GM12874 (cell line): ENCODE results near the gene SCUBE1.

Experiments
- TF ChIP-seq, protein P1 (sequence below): IDR thresholded peaks from 2 replicates; pipeline ENCODE4 v1.5.1; 2011; ENCODE audit warnings: low read depth, mild to moderate bottlenecking, control low read depth, low read length, moderate library complexity; ENCODE audit not compliant: insufficient read depth

SCUBE1 gene

DNA sequence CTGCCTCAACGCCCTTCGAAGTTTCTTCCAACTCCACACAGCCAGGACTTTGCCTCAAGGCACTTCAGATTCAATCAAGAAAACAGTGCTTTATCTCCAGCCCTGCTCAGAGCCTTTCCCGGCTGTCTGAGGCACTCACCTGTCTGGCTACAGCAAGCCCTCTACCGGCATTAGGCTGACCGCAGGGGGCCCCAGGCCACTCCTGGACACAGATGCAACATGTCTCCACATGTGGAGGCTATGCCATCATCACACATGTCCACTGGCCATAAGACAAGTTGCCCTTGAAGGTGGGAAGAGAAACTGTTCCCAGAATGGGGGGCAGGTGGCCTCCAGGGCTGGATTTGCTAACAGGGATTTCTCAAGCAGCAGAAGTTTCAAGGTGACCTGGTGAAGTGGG is 10.0 kb downstream of the SCUBE1 start:
- TF ChIP-seq, protein P1, sequence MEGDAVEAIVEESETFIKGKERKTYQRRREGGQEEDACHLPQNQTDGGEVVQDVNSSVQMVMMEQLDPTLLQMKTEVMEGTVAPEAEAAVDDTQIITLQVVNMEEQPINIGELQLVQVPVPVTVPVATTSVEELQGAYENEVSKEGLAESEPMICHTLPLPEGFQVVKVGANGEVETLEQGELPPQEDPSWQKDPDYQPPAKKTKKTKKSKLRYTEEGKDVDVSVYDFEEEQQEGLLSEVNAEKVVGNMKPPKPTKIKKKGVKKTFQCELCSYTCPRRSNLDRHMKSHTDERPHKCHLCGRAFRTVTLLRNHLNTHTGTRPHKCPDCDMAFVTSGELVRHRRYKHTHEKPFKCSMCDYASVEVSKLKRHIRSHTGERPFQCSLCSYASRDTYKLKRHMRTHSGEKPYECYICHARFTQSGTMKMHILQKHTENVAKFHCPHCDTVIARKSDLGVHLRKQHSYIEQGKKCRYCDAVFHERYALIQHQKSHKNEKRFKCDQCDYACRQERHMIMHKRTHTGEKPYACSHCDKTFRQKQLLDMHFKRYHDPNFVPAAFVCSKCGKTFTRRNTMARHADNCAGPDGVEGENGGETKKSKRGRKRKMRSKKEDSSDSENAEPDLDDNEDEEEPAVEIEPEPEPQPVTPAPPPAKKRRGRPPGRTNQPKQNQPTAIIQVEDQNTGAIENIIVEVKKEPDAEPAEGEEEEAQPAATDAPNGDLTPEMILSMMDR, result no peak

GRCh38 chr22:43331698-43332097 is 11.5 kb downstream of the SCUBE1 start:
- TF ChIP-seq, protein P1, result no peak

GRCh38 chr22:43331069-43331451 is 12.1 kb downstream of the SCUBE1 start:
- TF ChIP-seq, protein P1, result no peak

DNA sequence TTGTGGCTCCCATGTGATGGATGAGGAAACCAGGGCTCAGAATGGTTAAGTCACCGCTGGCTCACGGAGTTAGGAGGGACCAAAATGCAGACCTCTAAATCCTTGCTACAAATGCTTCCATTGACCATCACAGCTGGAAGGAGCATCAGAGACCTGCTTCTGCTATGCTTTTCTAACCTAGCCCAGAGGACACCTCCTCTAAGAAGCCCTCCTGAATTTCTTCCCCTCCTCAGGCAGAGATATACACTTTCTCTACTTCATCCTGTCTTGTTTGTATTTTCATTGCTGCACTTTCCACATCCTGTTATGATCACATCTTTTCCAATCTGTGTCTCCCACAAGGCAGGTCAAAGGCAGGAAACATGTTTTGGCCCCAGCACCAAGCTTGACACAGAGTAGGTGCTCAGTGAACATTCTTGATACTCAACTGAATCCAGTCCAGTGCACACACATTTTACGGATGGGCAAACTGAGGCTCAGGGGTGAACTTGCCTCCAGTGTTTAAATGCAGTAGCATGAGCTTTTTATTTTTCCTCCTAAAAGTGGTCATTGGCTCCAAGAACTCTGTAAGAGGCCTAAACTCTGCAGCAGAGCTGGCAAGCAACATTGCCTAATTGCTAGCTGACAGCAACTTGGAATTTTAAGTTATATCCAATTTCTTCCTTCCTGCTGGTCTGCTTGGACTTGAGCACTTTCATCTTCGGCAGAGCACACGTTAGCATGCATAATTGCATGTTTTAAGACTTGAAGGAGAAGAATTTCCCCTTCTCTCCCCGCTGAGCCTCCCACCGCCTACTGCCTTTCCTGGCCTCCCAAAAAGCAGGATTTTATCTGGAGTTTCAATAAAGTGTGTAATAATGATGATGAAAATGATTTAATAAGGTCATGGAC is 12.7 kb downstream of the SCUBE1 start:
- TF ChIP-seq, protein P1, result no peak

DNA sequence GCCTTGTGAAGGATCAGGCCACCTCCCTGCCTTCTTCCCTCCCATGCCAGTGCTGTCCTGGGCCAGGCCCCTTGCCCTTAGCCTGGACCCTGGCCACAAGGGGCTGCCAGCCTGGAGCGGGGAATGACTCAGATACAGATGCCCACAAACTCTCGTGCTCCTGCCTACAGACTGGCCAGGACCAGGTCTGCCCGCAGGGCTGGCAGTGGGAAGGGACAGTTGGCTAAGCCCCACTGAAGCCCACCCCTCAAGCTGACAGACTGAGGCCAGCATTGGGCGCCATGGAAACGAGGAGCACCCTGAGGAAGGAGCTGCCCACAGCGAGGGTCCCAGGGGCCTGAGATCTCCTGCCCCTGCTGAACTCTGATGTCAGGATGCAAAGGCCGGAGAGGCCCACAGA is 14.1 kb downstream of the SCUBE1 start:
- TF ChIP-seq, protein P1, result no peak

- TF ChIP-seq, protein P1, result no peak
These were observed 16.1 kb downstream of the SCUBE1 start for GRCh38 chr22:43327157-43327438.

DNA sequence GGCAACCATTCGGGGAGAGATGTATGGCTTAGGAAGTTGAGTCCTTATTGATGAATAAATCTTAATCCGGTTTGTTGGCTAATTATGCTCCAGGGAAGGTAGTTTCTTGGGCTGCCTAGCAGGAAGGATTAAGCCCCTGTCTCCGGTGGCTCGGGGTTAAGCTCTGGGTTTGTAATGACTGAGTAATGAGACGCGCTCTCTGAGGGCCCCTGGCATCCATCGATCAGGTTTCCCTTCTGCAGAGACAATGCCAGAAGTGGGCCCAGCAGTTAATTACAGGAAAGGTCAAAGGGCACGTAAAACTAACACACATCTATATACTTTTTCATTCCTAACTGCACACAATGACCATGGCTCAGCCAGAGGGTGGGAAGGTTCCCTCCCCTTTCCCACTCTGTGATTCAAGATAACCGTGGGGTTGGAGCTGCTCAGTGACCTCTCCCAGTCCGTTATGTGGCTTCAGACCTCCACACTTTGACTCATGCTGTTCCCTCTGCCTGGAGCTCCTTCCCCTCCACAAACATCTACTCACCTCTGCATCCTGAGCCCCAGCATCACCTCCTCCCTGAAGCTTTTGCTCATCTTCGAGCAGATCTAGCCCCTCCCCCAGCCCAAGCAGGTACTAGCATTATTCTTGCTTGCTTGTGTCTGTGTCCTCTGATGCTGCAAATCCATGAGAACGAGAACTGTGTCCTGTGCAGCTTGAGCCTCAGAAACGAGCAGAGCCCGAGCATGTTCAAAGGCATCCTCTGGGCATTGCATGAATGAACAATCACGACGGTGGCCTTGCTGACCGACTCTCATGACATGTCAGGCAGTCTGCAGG is 16.6 kb downstream of the SCUBE1 start:
- TF ChIP-seq, protein P1, result no peak
